Measurements from ENCODE around the gene EVA1B. TPM values are rescaled to one million over a fixed set of nuclear protein-coding genes. Genes with fewer than 3 reads are reported as not detected.

Gene EVA1B
- total RNA-seq, 4 donors from 2014 or later: 40.6 to 107 (median 52.4) TPM

GRCh38 chr1:36352910-36353878 is 29.7 kb upstream of the EVA1B start:
- TF ChIP-seq CTCF (IDR thresholded peaks at IDR 0.05): no peak
- ATAC-seq (ENCODE audit: low FRiP score) (no peak), DNase-seq (ENCODE audit: low spot score) (no peak)

GRCh38 chr1:36352125-36352909 is 28.9 kb upstream of the EVA1B start:
- no peak for DNase-seq (ENCODE audit: low spot score)
- TF ChIP-seq CTCF (IDR thresholded peaks at IDR 0.05): no peak
- ATAC-seq (ENCODE audit: low FRiP score): no peak

GRCh38 chr1:36351227-36351977 is 28.0 kb upstream of the EVA1B start:
- DNase-seq (ENCODE audit: low spot score): no peak
- no peak for TF ChIP-seq CTCF (IDR thresholded peaks at IDR 0.05)
- ATAC-seq (ENCODE audit: low FRiP score): no peak

- ATAC-seq (ENCODE audit: low FRiP score) (no peak), DNase-seq (ENCODE audit: low spot score) (no peak)
- no peak for TF ChIP-seq CTCF (IDR thresholded peaks at IDR 0.05)
Observed at GRCh38 chr1:36350659-36351226, 27.3 kb upstream of the EVA1B start.

- ATAC-seq (ENCODE audit: low FRiP score): no peak
- no peak for DNase-seq (ENCODE audit: low spot score)
- TF ChIP-seq CTCF (IDR thresholded peaks at IDR 0.05): no peak
Observed at GRCh38 chr1:36349839-36350238, 26.4 kb upstream of the EVA1B start.

GRCh38 chr1:36349241-36349671 is 25.8 kb upstream of the EVA1B start:
- TF ChIP-seq CTCF (IDR thresholded peaks at IDR 0.05): no peak
- ATAC-seq (ENCODE audit: low FRiP score) (no peak), DNase-seq (ENCODE audit: low spot score) (no peak)
